Measurements from ENCODE around the gene RANBP3.

Gene RANBP3

GRCh38 chr19:5943045-5943444 is 34.9 kb downstream of the RANBP3 start:
- no peaks in the 10 kb centered on the region for H3K27me3 ChIP-seq (ENCODE audit: insufficient read depth, low read length, poor library complexity)
- TF ChIP-seq CTCF (IDR thresholded peaks at IDR 0.05; ENCODE audit: borderline replicate concordance, extremely low read depth, low read length, poor library complexity, severe bottlenecking): no peak
- no peak for DNase-seq
- no peak overlapping the region for H3K4me2 ChIP-seq (ENCODE audit: insufficient read depth, low read length)
- peaks cover 59% of the 10 kb centered on the region for H3K36me3 ChIP-seq (ENCODE audit: insufficient read depth, low read length)
- peaks cover 99% of the 10 kb centered on the region for H3K79me2 ChIP-seq (ENCODE audit: insufficient read depth, low read length)
- no peak overlapping the region for H3K27ac ChIP-seq (ENCODE audit: low read length)
- no peak overlapping the region for H3K4me3 ChIP-seq (ENCODE audit: low read depth in 1 of 2, low read length in 2 of 2)
- no peaks in the 10 kb centered on the region for H3K9me3 ChIP-seq (ENCODE audit: insufficient read depth, low read length, severe bottlenecking)
- no peak overlapping the region for H3K9ac ChIP-seq (ENCODE audit: low read depth, low read length)
- ATAC-seq (ENCODE audit: insufficient read depth, low read depth): no peak
- peaks cover 85% of the 10 kb centered on the region for H4K20me1 ChIP-seq (ENCODE audit: insufficient read depth, low read length)
- H3K4me1 ChIP-seq (ENCODE audit: insufficient read depth, low read length): no peaks in the 10 kb centered on the region
- H2AFZ ChIP-seq (ENCODE audit: low read depth, low read length): no peak overlapping the region

GRCh38 chr19:5941673-5942072 is 36.3 kb downstream of the RANBP3 start:
- Histone ChIP-seq H2AFZ (ENCODE audit: low read depth, low read length) (no peak overlapping the region), H3K27me3 (ENCODE audit: insufficient read depth, low read length, poor library complexity) (no peaks in the 10 kb centered on the region), H3K4me1 (ENCODE audit: insufficient read depth, low read length) (no peaks in the 10 kb centered on the region), H3K9me3 (ENCODE audit: insufficient read depth, low read length, severe bottlenecking) (no peaks in the 10 kb centered on the region), H3K9ac (ENCODE audit: low read depth, low read length) (no peak overlapping the region), H3K4me2 (ENCODE audit: insufficient read depth, low read length) (no peak overlapping the region), H3K27ac (ENCODE audit: low read length) (no peak overlapping the region), H3K79me2 (ENCODE audit: insufficient read depth, low read length) (peaks cover 99% of the 10 kb centered on the region), H3K36me3 (ENCODE audit: insufficient read depth, low read length) (peaks cover 64% of the 10 kb centered on the region), H3K4me3 (ENCODE audit: low read depth in 1 of 2, low read length in 2 of 2) (no peak overlapping the region), H4K20me1 (ENCODE audit: insufficient read depth, low read length) (peaks cover 84% of the 10 kb centered on the region)
- no peak for DNase-seq
- ATAC-seq (ENCODE audit: insufficient read depth, low read depth): no peak
- TF ChIP-seq CTCF (IDR thresholded peaks at IDR 0.05; ENCODE audit: borderline replicate concordance, extremely low read depth, low read length, poor library complexity, severe bottlenecking): no peak
- TF ChIP-seq EZH2 (IDR thresholded peaks at IDR 0.05; ENCODE audit: borderline replicate concordance, low read depth, low read length, severe bottlenecking): no peak

GRCh38 chr19:5940260-5941208 is 37.4 kb downstream of the RANBP3 start:
- H3K4me3 ChIP-seq (ENCODE audit: low read depth in 1 of 2, low read length in 2 of 2): no peak overlapping the region
- H3K9me3 ChIP-seq (ENCODE audit: insufficient read depth, low read length, severe bottlenecking): no peaks in the 10 kb centered on the region
- DNase-seq (no peak), ATAC-seq (ENCODE audit: insufficient read depth, low read depth) (no peak)
- H3K36me3 ChIP-seq (ENCODE audit: insufficient read depth, low read length): peaks cover 64% of the 10 kb centered on the region
- no peaks in the 10 kb centered on the region for H3K27me3 ChIP-seq (ENCODE audit: insufficient read depth, low read length, poor library complexity)
- H3K4me1 ChIP-seq (ENCODE audit: insufficient read depth, low read length): no peaks in the 10 kb centered on the region
- H2AFZ ChIP-seq (ENCODE audit: low read depth, low read length): no peak overlapping the region
- H3K4me2 ChIP-seq (ENCODE audit: insufficient read depth, low read length): no peak overlapping the region
- TF ChIP-seq EZH2 (IDR thresholded peaks at IDR 0.05; ENCODE audit: borderline replicate concordance, low read depth, low read length, severe bottlenecking) (no peak), CTCF (IDR thresholded peaks at IDR 0.05; ENCODE audit: borderline replicate concordance, extremely low read depth, low read length, poor library complexity, severe bottlenecking) (no peak)
- peaks cover 84% of the 10 kb centered on the region for H4K20me1 ChIP-seq (ENCODE audit: insufficient read depth, low read length)
- no peak overlapping the region for H3K9ac ChIP-seq (ENCODE audit: low read depth, low read length)
- no peak overlapping the region for H3K27ac ChIP-seq (ENCODE audit: low read length)
- H3K79me2 ChIP-seq (ENCODE audit: insufficient read depth, low read length): peaks cover 99% of the 10 kb centered on the region
